Left cardiac atrium (tissue), 4 donors: ENCODE measurements around the gene IYD. TPM values are rescaled to one million over a fixed set of nuclear protein-coding genes. Genes with fewer than 3 reads are reported as not detected.
"Not testable (repeated sequence)": the region's sequence is repeated elsewhere in the genome, so short reads cannot be mapped to it uniquely, and the experiment has no call there.

Source experiments
- ATAC-seq, 2 donors: fragments of 200-7000 bp; cut with Tn5 transposase; one replicate each; pipeline ENCODE4 v1.9.1; 2020; ENCODE audit warnings: mild to moderate bottlenecking in 2 of 2, moderate library complexity in 2 of 2
- DNase-seq: peaks from one replicate; pipeline ENCODE4 v3.0.0-alpha.2; 2020
- intact Hi-C, 2 donors: fragments of 100-400 bp; cut with DNase I; formaldehyde crosslinking; loops; one replicate each; pipeline versions ENCODE4 v1.14.1 to v1.15.1; 2022 to 2023
- total RNA-seq, 2 donors: library from RNA; stranded (reverse); fragmentation: NEBNext Ultra II Directional; extraction: Animal tissue kit (Norgen Biotek cat#: 25700); gene quantifications; one replicate each; pipeline ENCODE4 v1.2.1, GENCODE V29; 2021
- donor health status: DM: no; HTN: yes; CAD: no.
- donor health status: DM: no; HTN: yes; CAD: no; lungs with severe emphysema.
- donor health status: DM: yes; HTN: yes; CAD: no.
- donor health status: Dilated cardiomyopathy.

IYD gene
- total RNA-seq, 2 donors from 2014 or later = not detected

- intact Hi-C loops = loop anchor here (1.0 to 10.0 kb wide), 4 partner anchors 184 to 397 kb away; no protein-coding TSS in a partner anchor
- ATAC-seq (peak; percentile 90), DNase-seq (no peak)
Measured at GRCh38 chr6:150417899-150418826, 49.4 kb downstream of the IYD start.

DNA sequence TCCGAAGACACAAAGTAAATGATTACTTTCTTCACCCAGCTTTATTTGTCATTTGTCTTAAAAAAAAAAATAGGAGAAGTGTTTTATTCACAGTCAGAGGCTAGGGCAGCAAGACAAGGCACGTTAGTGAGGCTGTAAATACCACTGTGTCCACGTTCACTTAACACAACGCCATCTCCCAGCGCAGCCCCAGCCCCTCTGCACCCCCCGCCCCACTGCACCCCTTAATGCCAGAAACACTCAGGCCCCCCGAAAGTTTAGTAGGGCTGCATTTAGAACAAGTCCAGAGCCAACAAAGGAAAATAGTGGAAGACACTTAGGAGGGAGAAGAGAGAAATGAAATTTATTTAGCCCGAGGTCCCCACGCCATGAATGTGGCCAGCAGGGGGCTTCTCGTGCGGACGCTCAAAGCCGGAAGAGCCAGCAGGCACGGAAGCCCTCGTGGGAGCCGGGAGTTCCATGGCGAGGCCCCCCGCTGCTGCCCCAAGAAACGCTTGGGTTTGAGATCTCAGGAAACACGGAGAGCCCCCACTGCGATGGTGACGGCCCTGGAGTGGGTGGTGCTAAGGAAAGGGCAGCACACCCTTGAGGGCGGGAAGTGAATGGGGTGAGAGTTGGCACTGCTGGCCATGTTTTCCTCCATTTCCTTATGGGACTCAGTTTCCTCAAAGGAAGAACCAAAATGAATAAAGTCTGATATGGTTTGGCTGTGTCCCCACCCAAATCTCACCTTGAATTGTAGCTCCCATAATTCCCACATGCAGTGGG lies 50.2 kb downstream of the IYD start:
- DNase-seq = peak; percentile 83
- intact Hi-C loops = loop anchor here (1.0 to 10.0 kb wide), 4 partner anchors 183 to 396 kb away; no protein-coding TSS in a partner anchor
- ATAC-seq = peak; percentile 80 to 86

GRCh38 chr6:150420428-150420827 lies 51.6 kb downstream of the IYD start:
- ATAC-seq (no peak), DNase-seq (no peak)
- intact Hi-C loops = no loop called here

DNA sequence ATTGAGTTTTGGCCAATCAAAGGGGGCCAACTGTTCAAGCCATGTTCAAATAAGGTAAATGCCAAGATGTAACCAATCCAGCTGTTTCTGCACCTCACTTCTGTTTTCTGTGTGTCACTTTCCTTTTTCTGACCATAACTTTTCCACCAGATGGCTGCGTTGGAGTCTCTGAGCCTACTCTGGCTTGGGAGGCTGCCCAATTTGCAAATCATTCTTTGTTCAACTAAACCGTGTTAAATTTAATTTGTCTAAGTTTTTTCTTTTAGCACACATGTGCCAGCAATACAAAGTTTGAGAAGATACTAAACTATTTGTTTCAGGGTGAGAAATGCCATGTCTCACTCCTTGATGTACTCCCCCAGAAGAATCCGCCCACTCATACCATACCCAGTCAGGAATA lies 52.1 kb downstream of the IYD start:
- intact Hi-C loops = no loop called here

DNA sequence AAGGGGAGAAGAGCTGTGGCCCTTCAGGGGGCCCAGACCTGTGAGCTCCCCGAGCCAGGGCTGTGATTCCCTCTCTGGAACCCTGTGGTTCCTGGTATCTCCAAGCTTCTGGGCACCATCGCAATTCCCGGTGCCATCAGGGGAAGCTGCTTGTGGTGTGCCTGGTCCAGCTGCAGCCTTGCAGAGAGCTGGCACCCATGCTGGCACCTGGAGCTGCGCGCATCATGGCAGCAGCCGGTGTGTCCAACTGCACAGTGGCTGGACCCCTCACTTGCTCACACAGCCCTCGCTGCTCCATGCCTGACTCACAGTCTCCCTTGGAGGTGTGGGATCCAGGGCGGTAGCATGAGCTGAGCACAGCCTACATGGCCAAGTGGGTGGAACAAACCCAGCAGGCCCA lies 56.7 kb downstream of the IYD start:
- DNase-seq (no peak), ATAC-seq (peak in 1 of 2 donors; percentile 31)
- intact Hi-C loops = no loop called here

More for the DNA sequence above, 52.1 kb downstream of the IYD start:
- ATAC-seq (no peak), DNase-seq (no peak)

DNA sequence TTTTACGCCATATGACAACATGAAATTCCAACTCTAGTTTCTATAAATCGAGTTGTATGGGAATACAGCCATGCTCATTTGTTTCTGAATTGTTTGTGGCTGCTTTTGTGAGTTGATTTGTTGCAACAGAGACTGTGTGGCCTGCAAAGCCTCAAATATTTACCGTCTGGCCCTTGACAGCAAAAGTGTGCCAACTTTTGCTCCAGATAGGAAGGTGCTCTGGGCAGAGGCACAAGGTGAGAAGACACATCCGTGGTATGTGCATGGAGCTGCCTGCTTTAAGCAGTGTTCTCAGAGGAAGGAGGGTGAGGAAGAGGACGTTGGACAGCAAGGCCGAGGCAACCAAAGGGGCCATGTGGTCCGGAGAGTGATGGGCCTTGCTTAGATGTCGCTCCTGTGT lies 57.4 kb downstream of the IYD start:
- intact Hi-C loops = no loop called here
- DNase-seq = no peak
- ATAC-seq = peak; percentile 41 to 60

DNA sequence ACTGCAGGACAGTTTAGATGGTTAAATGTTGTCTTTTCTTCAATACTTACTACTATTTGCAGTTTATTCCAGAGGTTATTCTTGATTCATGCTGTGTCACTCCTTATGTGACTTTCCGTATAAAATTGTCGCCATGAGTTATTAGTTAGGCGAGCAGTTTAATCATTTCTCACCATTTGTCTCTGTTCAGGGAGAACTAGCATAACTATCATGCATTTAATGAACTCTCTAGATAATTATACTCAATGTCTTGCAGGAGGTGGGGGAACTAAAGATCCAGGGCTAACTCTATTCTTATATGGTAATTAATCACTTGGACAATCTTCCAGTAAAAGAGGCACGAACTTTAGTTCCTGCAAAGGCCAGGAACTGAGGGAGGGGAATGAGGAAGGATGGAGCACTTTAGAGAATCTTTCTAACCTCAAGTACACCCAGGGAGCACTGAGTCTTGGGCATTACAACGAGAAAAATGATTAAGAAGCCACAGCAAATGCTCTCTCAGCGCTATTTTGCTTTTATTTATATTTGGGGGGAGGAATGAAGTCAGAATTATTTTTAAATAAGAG lies 58.3 kb downstream of the IYD start:
- no peak for ATAC-seq
- no peak for DNase-seq
- intact Hi-C loops = no loop called here

DNA sequence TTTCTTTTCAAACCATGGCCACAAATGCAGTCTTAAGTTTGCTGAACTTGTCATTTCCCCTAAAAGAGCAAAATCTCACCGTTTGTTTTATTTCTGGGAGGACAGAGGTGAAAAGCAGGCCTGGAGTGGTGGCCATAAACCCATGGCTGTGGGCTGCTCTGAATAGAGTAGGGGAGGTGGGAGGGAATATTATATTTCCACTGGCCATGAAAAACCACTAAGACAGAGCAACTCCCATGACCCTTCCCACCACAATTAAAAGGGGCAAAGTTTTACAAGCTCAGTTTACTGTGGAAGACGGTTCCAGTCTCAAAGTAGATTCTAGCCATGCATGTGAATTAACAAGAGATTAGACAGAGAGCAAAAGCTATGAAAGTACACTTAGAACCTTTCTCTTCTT lies 59.0 kb downstream of the IYD start:
- ATAC-seq (no peak), DNase-seq (no peak)
- intact Hi-C loops = no loop called here

DNA sequence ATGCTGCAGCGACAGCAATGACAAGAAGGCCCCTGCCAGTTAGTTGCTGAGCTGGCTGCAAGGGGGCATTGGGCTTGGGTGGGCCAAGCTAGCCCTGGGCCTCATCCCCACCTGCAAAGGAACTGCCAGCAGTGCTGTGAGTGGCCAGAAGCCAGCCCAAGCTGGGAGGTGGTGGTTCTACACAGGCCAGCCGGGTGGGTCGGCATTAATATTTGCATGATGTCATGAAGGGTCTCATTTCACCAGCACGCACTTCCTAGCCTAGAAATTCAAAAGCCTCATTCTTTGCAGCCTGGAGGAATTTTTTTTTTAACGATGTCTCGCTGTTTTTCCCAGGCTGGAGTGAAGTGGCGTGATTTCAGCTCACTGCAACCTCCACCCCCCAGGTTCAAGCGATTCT lies 62.0 kb downstream of the IYD start:
- ATAC-seq (no peak), DNase-seq (no peak)
- intact Hi-C loops = no loop called here

- intact Hi-C loops = no loop called here
- ATAC-seq = no peak
Measured at GRCh38 chr6:150435360-150435759, 66.5 kb downstream of the IYD start.

DNA sequence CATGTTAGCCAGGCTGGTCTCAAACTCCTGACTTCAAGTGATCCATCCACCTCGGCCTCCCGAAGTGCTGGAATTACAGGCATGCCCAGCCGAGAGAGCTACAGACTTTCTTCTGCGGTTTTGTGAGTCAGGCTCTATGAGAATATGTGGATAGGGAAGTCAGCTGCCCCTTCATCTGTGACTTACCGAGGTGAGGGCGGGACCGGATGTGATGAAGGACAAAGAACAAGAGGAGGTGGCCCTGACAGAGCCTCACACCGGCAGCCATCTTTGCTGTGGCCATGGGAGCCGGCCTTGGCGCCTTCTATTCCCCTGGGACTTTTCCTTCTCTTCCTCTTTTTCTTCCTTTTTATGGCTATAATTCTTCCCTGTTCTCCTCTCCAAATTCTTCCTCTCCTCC lies 67.0 kb downstream of the IYD start:
- ATAC-seq (no peak), DNase-seq (no peak)
- intact Hi-C loops = no loop called here

More at GRCh38 chr6:150435360-150435759, 66.5 kb downstream of the IYD start:
- DNase-seq = no peak

DNA sequence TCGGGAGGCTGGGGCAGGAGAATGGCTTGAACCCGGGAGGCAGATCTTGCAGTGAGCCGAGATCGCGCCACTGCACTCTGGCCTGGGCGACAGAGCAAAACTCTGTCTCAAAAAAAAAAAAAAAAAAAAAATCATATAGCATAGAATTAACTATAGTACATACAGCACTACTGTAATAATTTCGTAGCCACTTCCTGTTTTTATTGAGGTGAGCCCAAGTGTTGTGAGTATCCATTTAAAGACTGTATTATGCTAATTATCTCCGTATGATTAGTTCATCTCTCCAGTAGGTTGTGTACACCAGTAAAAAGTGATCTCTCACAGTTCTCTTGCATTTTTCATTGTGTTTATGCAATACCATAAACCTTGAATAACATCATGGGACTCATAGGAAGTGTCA lies 70.6 kb downstream of the IYD start:
- ATAC-seq (no peak), DNase-seq (no peak)
- intact Hi-C loops = no loop called here

- DNase-seq = no peak
- intact Hi-C loops = no loop called here
- ATAC-seq = no peak
Measured at GRCh38 chr6:150443621-150444020, 74.8 kb downstream of the IYD start.

DNA sequence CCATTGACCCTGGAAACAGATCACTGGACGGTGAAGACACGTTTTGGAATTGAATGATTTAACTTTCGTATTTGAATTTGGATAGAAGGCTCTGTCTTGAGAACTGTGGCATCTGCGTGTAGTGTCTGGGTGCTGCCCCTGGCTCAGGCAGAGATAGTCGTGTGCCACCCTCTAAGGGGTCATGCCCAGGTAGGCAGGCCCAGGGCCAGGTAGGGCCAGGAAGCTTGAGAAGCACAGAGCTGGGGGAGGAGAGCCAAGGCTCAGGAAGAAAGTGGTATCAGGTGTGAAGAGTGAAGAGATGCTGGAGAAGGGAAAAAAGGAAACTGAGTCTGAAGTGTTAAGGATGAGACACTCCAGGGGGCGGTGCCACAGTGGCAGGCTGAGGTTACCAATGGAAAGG lies 75.5 kb downstream of the IYD start:
- DNase-seq = no peak
- ATAC-seq = no peak
- intact Hi-C loops = no loop called here

GRCh38 chr6:150445486-150445885 lies 76.7 kb downstream of the IYD start:
- ATAC-seq (no peak), DNase-seq (no peak)
- intact Hi-C loops = no loop called here

DNA sequence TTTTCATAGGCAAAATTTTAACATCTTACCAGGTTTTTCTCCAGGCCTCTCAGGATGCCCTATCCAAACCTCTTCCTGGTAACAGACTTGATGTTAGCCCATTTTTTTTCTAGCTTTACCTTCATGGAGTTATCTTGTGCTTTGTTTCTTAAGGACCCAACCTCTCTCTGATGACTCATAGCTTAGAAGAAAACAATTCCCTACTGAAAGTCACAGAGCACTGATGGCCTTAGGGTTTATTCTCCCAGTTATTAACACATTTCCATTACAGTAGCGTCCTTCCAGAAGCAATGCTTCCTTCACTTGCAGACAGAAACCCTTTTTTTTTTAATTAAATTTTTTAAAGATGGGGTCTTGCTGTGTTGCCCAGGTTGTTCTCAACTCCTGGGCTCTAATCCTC lies 79.4 kb downstream of the IYD start:
- no peak for DNase-seq
- ATAC-seq = no peak
- intact Hi-C loops = no loop called here

DNA sequence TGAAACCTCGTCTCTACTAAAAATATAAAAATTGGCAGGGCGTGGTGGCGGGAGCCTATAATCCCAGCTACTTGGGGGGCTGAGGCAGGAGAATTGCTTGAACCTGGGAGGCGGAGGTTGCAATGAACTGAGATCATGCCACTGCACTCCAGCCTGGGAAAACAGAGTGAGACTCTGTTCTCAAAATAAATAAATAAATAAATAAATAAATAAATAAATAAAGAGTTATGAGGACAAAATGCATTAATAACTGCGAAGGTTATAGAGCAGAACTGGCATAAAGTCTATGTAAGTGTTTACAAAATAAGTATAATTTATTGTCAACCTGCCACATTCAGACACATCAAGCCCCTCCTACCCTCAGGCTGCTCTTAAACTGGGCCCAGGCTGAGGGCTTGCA lies 80.2 kb downstream of the IYD start:
- DNase-seq, intact Hi-C loops, ATAC-seq: not testable (repeated sequence)

DNA sequence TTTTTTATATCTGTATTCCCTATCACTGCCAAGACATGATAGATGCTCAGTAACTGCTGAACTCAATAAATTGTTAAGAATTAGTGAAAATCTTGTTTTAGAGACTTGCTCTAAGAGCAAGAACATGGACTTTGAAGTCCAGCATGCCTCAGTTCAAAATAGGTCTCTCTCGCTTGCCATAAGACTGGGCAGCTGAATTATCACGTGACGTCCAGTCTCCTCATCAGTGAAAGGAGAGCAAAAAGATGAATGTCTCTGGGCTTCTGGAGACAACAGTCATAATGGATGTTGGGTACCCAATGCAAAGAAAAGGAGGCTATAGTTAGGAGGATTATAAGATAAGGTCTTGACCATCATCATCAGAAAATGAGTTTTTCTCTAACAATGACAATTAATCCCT lies 82.1 kb downstream of the IYD start:
- ATAC-seq = no peak
- intact Hi-C loops = no loop called here
- no peak for DNase-seq

DNA sequence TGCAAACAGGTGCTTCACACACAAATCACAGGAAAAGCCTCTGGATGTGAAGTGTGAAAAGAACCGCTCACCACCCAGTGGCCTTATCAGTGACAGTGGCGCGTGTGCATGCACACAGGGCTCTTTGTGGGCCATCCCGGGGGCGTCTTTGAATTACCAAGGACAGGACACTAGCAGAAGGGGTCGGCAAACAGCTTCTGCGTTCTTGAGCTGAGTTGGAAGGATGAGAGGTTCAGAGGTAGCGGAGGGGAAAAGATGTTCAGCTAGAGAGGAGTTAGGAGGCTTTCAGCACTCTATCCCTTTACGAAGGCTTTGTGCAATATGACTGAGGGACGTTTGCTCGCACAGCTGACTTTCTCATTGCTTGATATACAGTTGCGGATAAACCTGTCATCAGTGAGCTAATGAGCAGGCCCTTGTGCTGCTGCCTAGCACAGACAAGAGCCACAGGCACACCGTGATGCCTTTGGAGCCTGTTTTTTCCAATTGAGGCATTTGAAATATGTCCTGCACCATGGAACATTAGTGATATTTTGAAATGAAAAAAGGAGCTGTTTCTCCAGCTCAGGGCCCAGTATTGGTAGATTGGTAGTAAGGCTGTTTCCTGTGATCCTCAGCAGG lies 83.1 kb downstream of the IYD start:
- DNase-seq (no peak), ATAC-seq (no peak)
- intact Hi-C loops = no loop called here
